GM12875 (cell line): ENCODE data around the gene DAO.

ENCODE experiments used
- H3K4me3 ChIP-seq: one replicate; pipeline ENCODE4 v1.5.1; 2011; ENCODE audit warnings: low read depth, low read length, control low read depth
- TF ChIP-seq, protein P1 (sequence below): IDR thresholded peaks from 2 replicates; pipeline ENCODE4 v1.5.1; 2011; ENCODE audit warnings: low read depth, mild to moderate bottlenecking, control low read depth, inconsistent platforms, low read length, moderate library complexity, borderline replicate concordance; ENCODE audit not compliant: insufficient read depth

DAO gene

GRCh38 chr12:108911915-108912314 is 32.0 kb downstream of the DAO start:
- TF ChIP-seq, protein P1, sequence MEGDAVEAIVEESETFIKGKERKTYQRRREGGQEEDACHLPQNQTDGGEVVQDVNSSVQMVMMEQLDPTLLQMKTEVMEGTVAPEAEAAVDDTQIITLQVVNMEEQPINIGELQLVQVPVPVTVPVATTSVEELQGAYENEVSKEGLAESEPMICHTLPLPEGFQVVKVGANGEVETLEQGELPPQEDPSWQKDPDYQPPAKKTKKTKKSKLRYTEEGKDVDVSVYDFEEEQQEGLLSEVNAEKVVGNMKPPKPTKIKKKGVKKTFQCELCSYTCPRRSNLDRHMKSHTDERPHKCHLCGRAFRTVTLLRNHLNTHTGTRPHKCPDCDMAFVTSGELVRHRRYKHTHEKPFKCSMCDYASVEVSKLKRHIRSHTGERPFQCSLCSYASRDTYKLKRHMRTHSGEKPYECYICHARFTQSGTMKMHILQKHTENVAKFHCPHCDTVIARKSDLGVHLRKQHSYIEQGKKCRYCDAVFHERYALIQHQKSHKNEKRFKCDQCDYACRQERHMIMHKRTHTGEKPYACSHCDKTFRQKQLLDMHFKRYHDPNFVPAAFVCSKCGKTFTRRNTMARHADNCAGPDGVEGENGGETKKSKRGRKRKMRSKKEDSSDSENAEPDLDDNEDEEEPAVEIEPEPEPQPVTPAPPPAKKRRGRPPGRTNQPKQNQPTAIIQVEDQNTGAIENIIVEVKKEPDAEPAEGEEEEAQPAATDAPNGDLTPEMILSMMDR, result no peak
- H3K4me3 ChIP-seq, result no peak overlapping the region

GRCh38 chr12:108912361-108912760 is 32.5 kb downstream of the DAO start:
- H3K4me3 ChIP-seq, result no peak overlapping the region
- TF ChIP-seq, protein P1, result no peak

DNA sequence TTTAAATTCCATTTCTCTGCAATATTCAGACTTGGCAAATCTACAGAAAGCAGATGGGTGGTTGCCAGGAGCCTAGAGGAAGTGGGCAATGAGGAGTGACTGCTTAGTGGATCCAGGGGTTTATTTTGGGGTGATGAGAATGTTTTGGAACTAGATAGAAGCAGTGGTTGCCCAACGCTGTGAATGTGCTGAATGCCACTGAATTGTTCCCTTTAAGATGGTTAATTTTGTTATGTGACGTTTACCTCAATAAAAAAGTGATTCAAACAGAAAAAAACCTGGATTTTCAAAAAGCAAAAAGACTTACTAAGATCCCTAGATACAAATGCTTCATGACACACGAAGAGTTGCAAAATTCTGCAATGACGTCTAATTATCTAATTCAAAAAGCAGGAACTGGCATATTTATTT is 34.2 kb downstream of the DAO start:
- TF ChIP-seq, protein P1, result no peak
- H3K4me3 ChIP-seq, result no peak overlapping the region

DNA sequence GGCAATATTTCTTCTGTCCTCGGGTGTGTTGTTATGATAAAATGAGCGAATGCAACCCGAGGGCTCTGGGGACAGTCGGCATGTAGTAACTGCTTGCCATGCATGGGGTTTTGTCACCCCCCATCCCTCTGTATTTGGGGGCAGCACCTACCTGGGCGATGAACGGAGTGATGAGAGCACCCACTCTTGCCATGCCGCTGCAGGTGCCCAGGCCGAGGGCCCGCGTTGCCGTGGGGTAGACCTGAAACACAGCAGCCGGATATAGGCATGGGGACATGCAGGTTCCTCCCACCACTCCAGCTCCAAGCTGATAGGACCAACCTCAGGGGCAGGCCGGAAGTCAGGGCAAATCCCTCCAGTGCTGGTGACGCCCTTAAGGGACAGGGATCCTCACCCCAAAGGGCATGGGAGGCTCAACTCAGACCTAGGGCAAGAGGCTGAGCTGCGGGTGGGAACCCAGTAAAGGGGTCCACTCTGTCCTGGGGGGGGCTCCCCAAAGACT is 35.8 kb downstream of the DAO start:
- no peak overlapping the region for H3K4me3 ChIP-seq
- TF ChIP-seq, protein P1, result no peak

DNA sequence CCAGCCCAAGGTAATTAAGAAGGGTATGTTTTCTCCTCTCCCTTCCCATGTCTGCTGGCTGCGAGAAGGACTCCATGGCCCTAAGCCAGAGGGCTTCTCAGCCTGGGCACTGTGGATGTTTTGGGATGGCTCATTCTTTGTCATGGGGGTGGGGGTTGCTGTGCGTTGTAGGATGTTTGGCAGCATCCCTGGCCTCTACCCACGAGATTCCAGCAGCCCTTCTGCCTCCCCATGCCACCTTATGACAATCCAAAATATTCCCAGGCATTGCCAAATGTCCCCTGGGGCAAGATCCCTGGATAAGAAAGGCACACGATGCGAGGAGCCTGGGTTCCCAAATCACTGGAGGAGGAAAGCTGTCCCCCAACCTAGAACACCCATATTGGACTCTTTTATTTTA is 36.4 kb downstream of the DAO start:
- TF ChIP-seq, protein P1, result no peak
- H3K4me3 ChIP-seq, result no peak overlapping the region

- H3K4me3 ChIP-seq, result no peak overlapping the region
- TF ChIP-seq, protein P1, result no peak
Observed at GRCh38 chr12:108918206-108918605, 38.3 kb downstream of the DAO start.

DNA sequence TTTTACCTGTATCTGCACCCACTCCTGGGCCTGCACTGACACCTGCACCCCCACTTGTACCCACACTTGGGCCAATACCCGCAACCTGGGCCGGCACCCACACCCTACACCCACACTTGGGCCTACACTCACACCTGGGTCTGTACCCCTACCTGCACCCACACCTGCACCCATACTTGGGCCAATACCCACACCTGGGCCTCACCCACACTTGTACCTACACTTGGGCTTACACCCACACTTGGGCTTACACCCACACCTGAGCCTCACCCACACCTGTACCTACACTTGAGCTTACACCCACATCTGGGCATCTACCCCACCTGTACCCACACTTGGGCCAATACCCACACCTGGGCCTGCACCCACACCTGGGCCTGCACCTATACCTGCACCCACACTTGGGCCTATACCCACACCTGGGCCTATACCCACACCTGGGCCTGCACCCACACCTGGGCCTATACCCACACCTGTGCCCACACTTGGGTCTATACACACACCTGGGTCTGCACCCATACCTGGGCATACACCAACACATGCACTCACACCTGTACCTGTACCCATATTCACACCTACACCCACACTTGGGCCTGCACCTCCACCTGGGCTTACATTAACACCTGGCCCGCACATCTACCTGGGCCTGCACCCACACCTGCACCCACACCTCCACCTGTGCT is 39.2 kb downstream of the DAO start:
- TF ChIP-seq, protein P1, result no peak
- H3K4me3 ChIP-seq, result no peak overlapping the region
